ENCODE results near the gene KCNK7. TPM values are rescaled to one million over a fixed set of nuclear protein-coding genes. Genes with fewer than 3 reads are reported as not detected.

Gene KCNK7
- total RNA-seq, 1 experiment from 2014 or later: 0.69 TPM

GRCh38 chr11:65622011-65622410 lies 26.4 kb upstream of the KCNK7 start:
- ATAC-seq (no peak), DNase-seq (ENCODE audit: low read depth, low spot score) (no peak)
- no TSS peak for BruUV-seq (replicated peaks)
- POLR2A ChIA-PET: no interaction called here
- H3K27ac ChIP-seq (ENCODE audit: low read length): no peak overlapping the region
- H3K4me3 ChIP-seq (ENCODE audit: low read depth in 2 of 2, low read length in 2 of 2): no peak overlapping the region
- no peaks in the 10 kb centered on the region for H3K27me3 ChIP-seq (ENCODE audit: control insufficient read depth, insufficient read depth, low read length)
- H3K4me1 ChIP-seq (ENCODE audit: control insufficient read depth, insufficient read depth, low read length): peaks cover 5% of the 10 kb centered on the region
- intact Hi-C loops (cut with micrococcal nuclease; ENCODE audit: unreplicated experiment): no loop called here
- CTCF ChIA-PET: no interaction called here
- H3K36me3 ChIP-seq (ENCODE audit: control insufficient read depth, insufficient read depth, low read length): peaks cover 20% of the 10 kb centered on the region
- in situ Hi-C loops (cut with HindIII; ENCODE audit: low pct_unique_long_range_greater_than_20kb, low sequenced_read_pairs): no loop called here
- no peaks in the 10 kb centered on the region for H3K9me3 ChIP-seq (ENCODE audit: control insufficient read depth, insufficient read depth, low read depth, low read length)
- no peak for TF ChIP-seq TCF7L2 (IDR thresholded peaks at IDR 0.05; ENCODE audit: low read depth, low read length)
- no peak for TF ChIP-seq REST (IDR thresholded peaks at IDR 0.05; ENCODE audit: insufficient read depth in 1 of 2, low read depth in 2 of 2, low read length in 1 of 2)
- TF ChIP-seq SIN3A (IDR thresholded peaks at IDR 0.05; ENCODE audit: borderline replicate concordance, insufficient read depth, low read depth, low read length): no peak
- TF ChIP-seq POLR2AphosphoS5 (IDR thresholded peaks at IDR 0.05; ENCODE audit: low read depth, low read length): no peak
- no peak for TF ChIP-seq CTCF (IDR thresholded peaks at IDR 0.05)

- ChIA-PET POLR2A (no interaction called here), CTCF (no interaction called here)
- H3K36me3 ChIP-seq (ENCODE audit: control insufficient read depth, insufficient read depth, low read length): peaks cover 19% of the 10 kb centered on the region
- ATAC-seq (no peak), DNase-seq (ENCODE audit: low read depth, low spot score) (no peak)
- no TSS peak for BruUV-seq (replicated peaks)
- in situ Hi-C loops (cut with HindIII; ENCODE audit: low pct_unique_long_range_greater_than_20kb, low sequenced_read_pairs) (no loop called here), intact Hi-C loops (cut with micrococcal nuclease; ENCODE audit: unreplicated experiment) (no loop called here)
- H3K9me3 ChIP-seq (ENCODE audit: control insufficient read depth, insufficient read depth, low read depth, low read length): no peaks in the 10 kb centered on the region
- H3K27ac ChIP-seq (ENCODE audit: low read length): no peak overlapping the region
- no peaks in the 10 kb centered on the region for H3K27me3 ChIP-seq (ENCODE audit: control insufficient read depth, insufficient read depth, low read length)
- H3K4me1 ChIP-seq (ENCODE audit: control insufficient read depth, insufficient read depth, low read length): peaks cover 11% of the 10 kb centered on the region
- H3K4me3 ChIP-seq (ENCODE audit: low read depth in 2 of 2, low read length in 2 of 2): no peak overlapping the region
- no peak for TF ChIP-seq TCF7L2 (IDR thresholded peaks at IDR 0.05; ENCODE audit: low read depth, low read length)
- no peak for TF ChIP-seq SIN3A (IDR thresholded peaks at IDR 0.05; ENCODE audit: borderline replicate concordance, insufficient read depth, low read depth, low read length)
- TF ChIP-seq CTCF (IDR thresholded peaks at IDR 0.05): no peak
- no peak for TF ChIP-seq POLR2AphosphoS5 (IDR thresholded peaks at IDR 0.05; ENCODE audit: low read depth, low read length)
- no peak for TF ChIP-seq REST (IDR thresholded peaks at IDR 0.05; ENCODE audit: insufficient read depth in 1 of 2, low read depth in 2 of 2, low read length in 1 of 2)
These were observed 25.9 kb upstream of the KCNK7 start for GRCh38 chr11:65621460-65621859.

All from Panc1 (cell line).